Neural cell (in vitro differentiated cells): ENCODE data around the gene UBE3A. TPM values are rescaled to one million over a fixed set of nuclear protein-coding genes. Genes with fewer than 3 reads are reported as not detected.

Experiments
- H2AFZ ChIP-seq: fragments of 200-600, 300-800 bp; sonication (generic), shearing (Covaris generic); 2 replicates; pipeline ENCODE4 v1.6.0; 2014; ENCODE audit warnings: low read depth, mild to moderate bottlenecking, antibody characterized with exemption, low read length, moderate library complexity
- H3F3A ChIP-seq: fragments of 200-600 bp; shearing (Covaris generic); 2 replicates; pipeline ENCODE4 v1.6.1; 2016; ENCODE audit warnings: mild to moderate bottlenecking, moderate library complexity, mixed read lengths, antibody characterized with exemption, low read length; ENCODE audit not compliant: insufficient read depth, poor library complexity, severe bottlenecking
- H3K27ac ChIP-seq: fragments of 200-600, 300-800 bp; sonication (generic), shearing (Covaris generic); 2 replicates; pipeline ENCODE4 v1.5.1; 2014; ENCODE audit warnings: mild to moderate bottlenecking, low read length, moderate library complexity
- H3K27me3 ChIP-seq: fragments of 300-800, 200-600 bp; sonication (generic), shearing (Covaris generic); 2 replicates; pipeline ENCODE4 v1.6.0; 2014; ENCODE audit warnings: mild to moderate bottlenecking, low read depth, low read length, moderate library complexity; ENCODE audit not compliant: insufficient read depth
- H3K36me3 ChIP-seq: fragments of 300-800, 200-600 bp; sonication (generic), shearing (Covaris generic); 2 replicates; pipeline ENCODE4 v1.5.1; 2014; ENCODE audit warnings: mild to moderate bottlenecking, antibody characterized with exemption, low read length, moderate library complexity; ENCODE audit not compliant: insufficient read depth
- H3K4me2 ChIP-seq: fragments of 300-800, 200-600 bp; sonication (generic), shearing (Covaris generic); 2 replicates; pipeline ENCODE4 v1.6.0; 2014; ENCODE audit warnings: mild to moderate bottlenecking, low read length
- H3K4me3 ChIP-seq: fragments of 300-800, 200-600 bp; sonication (generic), shearing (Covaris generic); 2 replicates; pipeline ENCODE4 v1.5.1; 2014; ENCODE audit warnings: mild to moderate bottlenecking, low read length, moderate library complexity
- H3K79me2 ChIP-seq: fragments of 200-600 bp; shearing (Covaris generic); replicated peaks from 2 replicates; pipeline ENCODE4 v1.6.0; 2014; ENCODE audit warnings: mild to moderate bottlenecking, low read length, moderate library complexity; ENCODE audit not compliant: insufficient read depth
- H3K9ac ChIP-seq: fragments of 300-800, 200-600 bp; sonication (generic), shearing (Covaris generic); 2 replicates; pipeline ENCODE4 v1.6.1; 2016; ENCODE audit warnings: mild to moderate bottlenecking, low read length, mixed read lengths
- H3K9me2 ChIP-seq: fragments of 200-600 bp; shearing (Covaris generic); 2 replicates; pipeline ENCODE4 v1.6.1; 2016; ENCODE audit warnings: mild to moderate bottlenecking, low read length, mixed read lengths; ENCODE audit not compliant: insufficient read depth
- H3K9me3 ChIP-seq: fragments of 200-600, 300-800 bp; sonication (generic), shearing (Covaris generic); 2 replicates; pipeline ENCODE4 v1.6.1; 2016; ENCODE audit warnings: mild to moderate bottlenecking, mixed run types, low read length, moderate library complexity, mixed read lengths
- H4K20me1 ChIP-seq: fragments of 200-600 bp; shearing (Covaris generic); 2 replicates; pipeline ENCODE4 v1.6.1; 2016; ENCODE audit warnings: mild to moderate bottlenecking, mixed run types; ENCODE audit not compliant: insufficient read depth
- CTCF ChIP-seq: fragments of 450-650 bp; IDR thresholded peaks from 2 replicates; pipeline ENCODE4 v1.5.1; 2014; ENCODE audit warnings: antibody characterized with exemption, mild to moderate bottlenecking, moderate library complexity; ENCODE audit not compliant: poor library complexity, severe bottlenecking
- EP300 ChIP-seq: fragments of 450-650 bp; conservative IDR thresholded peaks from 2 replicates; pipeline ENCODE4 v1.6.1; 2014; ENCODE audit warnings: antibody characterized with exemption, mild to moderate bottlenecking, moderate library complexity; ENCODE audit not compliant: poor library complexity, severe bottlenecking
- EZH2 ChIP-seq: fragments of 200-600, 300-800 bp; shearing (Covaris generic), sonication (generic); IDR thresholded peaks from 2 replicates; pipeline ENCODE4 v1.6.1; 2014; ENCODE audit warnings: antibody characterized with exemption, low read length, borderline replicate concordance, mild to moderate bottlenecking; ENCODE audit not compliant: insufficient read depth, poor library complexity, severe bottlenecking
- MXI1 ChIP-seq: fragments of 450-650 bp; conservative IDR thresholded peaks from 2 replicates; pipeline ENCODE4 v1.6.1; 2014; ENCODE audit warnings: antibody characterized with exemption, mild to moderate bottlenecking; ENCODE audit not compliant: poor library complexity, severe bottlenecking
- POLR2AphosphoS5 ChIP-seq: IDR thresholded peaks from 2 replicates; pipeline ENCODE4 v1.6.1; 2012
- RAD21 ChIP-seq: fragments of 450-650 bp; conservative IDR thresholded peaks from 2 replicates; pipeline ENCODE4 v1.6.1; 2014; ENCODE audit warnings: antibody characterized with exemption, mild to moderate bottlenecking, moderate library complexity
- REST ChIP-seq: IDR thresholded peaks from 2 replicates; pipeline ENCODE4 v1.6.1; 2012; ENCODE audit warnings: borderline replicate concordance
- SMC3 ChIP-seq: fragments of 450-650 bp; conservative IDR thresholded peaks from 2 replicates; pipeline ENCODE4 v1.6.1; 2014; ENCODE audit warnings: antibody characterized with exemption, mild to moderate bottlenecking, moderate library complexity; ENCODE audit not compliant: poor library complexity
- TAF1 ChIP-seq: IDR thresholded peaks from 2 replicates; pipeline ENCODE4 v1.6.1; 2012; ENCODE audit warnings: low read depth
- polyA plus RNA-seq: library from polyadenylated mRNA; depleted of rRNA; stranded (reverse); fragments of >200 nt; gene quantifications from 2 replicates; pipeline ENCODE4 v1.2.3, GENCODE V29; 2014

Gene UBE3A
- polyA plus RNA-seq, 1 donor from 2014 or later = 98.5 TPM

- Histone ChIP-seq H3K4me3 (no peak overlapping the region), H3F3A (peaks cover 3% of the 10 kb centered on the region), H3K79me2 (peaks cover 5% of the 10 kb centered on the region), H3K9me3 (no peaks in the 10 kb centered on the region), H4K20me1 (no peaks in the 10 kb centered on the region), H3K27ac (no peak overlapping the region), H3K4me2 (no peak overlapping the region), H3K9ac (no peak overlapping the region), H2AFZ (no peak overlapping the region), H3K9me2 (no peaks in the 10 kb centered on the region), H3K27me3 (no peaks in the 10 kb centered on the region), H3K36me3 (no peaks in the 10 kb centered on the region)
- TF ChIP-seq TAF1 = no peak
- TF ChIP-seq MXI1 = no peak
- no peak for TF ChIP-seq POLR2AphosphoS5
- no peak for TF ChIP-seq RAD21
- TF ChIP-seq CTCF = no peak
- no peak for TF ChIP-seq SMC3
- no peak for TF ChIP-seq EP300
- no peak for TF ChIP-seq EZH2
- TF ChIP-seq REST = no peak
Observed at GRCh38 chr15:25346371-25346770, 92.5 kb downstream of the UBE3A start.

GRCh38 chr15:25345943-25346342, 92.9 kb downstream of the UBE3A start:
- Histone ChIP-seq H3K9me2 (no peaks in the 10 kb centered on the region), H3F3A (peaks cover 3% of the 10 kb centered on the region), H4K20me1 (no peaks in the 10 kb centered on the region), H3K27me3 (no peaks in the 10 kb centered on the region), H2AFZ (no peak overlapping the region), H3K27ac (no peak overlapping the region), H3K9ac (no peak overlapping the region), H3K79me2 (peaks cover 5% of the 10 kb centered on the region), H3K4me2 (no peak overlapping the region), H3K36me3 (no peaks in the 10 kb centered on the region), H3K9me3 (no peaks in the 10 kb centered on the region), H3K4me3 (no peak overlapping the region)
- TF ChIP-seq SMC3 = no peak
- TF ChIP-seq CTCF = peak; percentile 23
- TF ChIP-seq TAF1 = no peak
- TF ChIP-seq EP300 = no peak
- no peak for TF ChIP-seq EZH2
- no peak for TF ChIP-seq RAD21
- TF ChIP-seq POLR2AphosphoS5 = no peak
- no peak for TF ChIP-seq MXI1
